ENCODE data around the gene STK33.

GRCh38 chr11:8639655-8640054 lies 45.6 kb upstream of the STK33 start:
- TF ChIP-seq, protein P1, sequence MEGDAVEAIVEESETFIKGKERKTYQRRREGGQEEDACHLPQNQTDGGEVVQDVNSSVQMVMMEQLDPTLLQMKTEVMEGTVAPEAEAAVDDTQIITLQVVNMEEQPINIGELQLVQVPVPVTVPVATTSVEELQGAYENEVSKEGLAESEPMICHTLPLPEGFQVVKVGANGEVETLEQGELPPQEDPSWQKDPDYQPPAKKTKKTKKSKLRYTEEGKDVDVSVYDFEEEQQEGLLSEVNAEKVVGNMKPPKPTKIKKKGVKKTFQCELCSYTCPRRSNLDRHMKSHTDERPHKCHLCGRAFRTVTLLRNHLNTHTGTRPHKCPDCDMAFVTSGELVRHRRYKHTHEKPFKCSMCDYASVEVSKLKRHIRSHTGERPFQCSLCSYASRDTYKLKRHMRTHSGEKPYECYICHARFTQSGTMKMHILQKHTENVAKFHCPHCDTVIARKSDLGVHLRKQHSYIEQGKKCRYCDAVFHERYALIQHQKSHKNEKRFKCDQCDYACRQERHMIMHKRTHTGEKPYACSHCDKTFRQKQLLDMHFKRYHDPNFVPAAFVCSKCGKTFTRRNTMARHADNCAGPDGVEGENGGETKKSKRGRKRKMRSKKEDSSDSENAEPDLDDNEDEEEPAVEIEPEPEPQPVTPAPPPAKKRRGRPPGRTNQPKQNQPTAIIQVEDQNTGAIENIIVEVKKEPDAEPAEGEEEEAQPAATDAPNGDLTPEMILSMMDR (IDR thresholded peaks at IDR 0.05), result no peak
- TF ChIP-seq POLR2AphosphoS5 (IDR thresholded peaks at IDR 0.05; ENCODE audit: low read depth, low read length) (no peak), SIN3A (IDR thresholded peaks at IDR 0.05; ENCODE audit: borderline replicate concordance, insufficient read depth, low read depth, low read length) (no peak)
- TF ChIP-seq, protein P2, sequence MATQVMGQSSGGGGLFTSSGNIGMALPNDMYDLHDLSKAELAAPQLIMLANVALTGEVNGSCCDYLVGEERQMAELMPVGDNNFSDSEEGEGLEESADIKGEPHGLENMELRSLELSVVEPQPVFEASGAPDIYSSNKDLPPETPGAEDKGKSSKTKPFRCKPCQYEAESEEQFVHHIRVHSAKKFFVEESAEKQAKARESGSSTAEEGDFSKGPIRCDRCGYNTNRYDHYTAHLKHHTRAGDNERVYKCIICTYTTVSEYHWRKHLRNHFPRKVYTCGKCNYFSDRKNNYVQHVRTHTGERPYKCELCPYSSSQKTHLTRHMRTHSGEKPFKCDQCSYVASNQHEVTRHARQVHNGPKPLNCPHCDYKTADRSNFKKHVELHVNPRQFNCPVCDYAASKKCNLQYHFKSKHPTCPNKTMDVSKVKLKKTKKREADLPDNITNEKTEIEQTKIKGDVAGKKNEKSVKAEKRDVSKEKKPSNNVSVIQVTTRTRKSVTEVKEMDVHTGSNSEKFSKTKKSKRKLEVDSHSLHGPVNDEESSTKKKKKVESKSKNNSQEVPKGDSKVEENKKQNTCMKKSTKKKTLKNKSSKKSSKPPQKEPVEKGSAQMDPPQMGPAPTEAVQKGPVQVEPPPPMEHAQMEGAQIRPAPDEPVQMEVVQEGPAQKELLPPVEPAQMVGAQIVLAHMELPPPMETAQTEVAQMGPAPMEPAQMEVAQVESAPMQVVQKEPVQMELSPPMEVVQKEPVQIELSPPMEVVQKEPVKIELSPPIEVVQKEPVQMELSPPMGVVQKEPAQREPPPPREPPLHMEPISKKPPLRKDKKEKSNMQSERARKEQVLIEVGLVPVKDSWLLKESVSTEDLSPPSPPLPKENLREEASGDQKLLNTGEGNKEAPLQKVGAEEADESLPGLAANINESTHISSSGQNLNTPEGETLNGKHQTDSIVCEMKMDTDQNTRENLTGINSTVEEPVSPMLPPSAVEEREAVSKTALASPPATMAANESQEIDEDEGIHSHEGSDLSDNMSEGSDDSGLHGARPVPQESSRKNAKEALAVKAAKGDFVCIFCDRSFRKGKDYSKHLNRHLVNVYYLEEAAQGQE (IDR thresholded peaks at IDR 0.05; ENCODE audit: insufficient read depth in 1 of 2, low read depth in 2 of 2, low read length in 1 of 2), result no peak

Measured in Panc1 (cell line).